CMK (cell line): Measurements from ENCODE around the gene RPS26.
"Not testable (repeated sequence)": the region's sequence is repeated elsewhere in the genome, so short reads cannot be mapped to it uniquely, and the experiment has no call there.

ENCODE experiments used
- DNase-seq: peaks from one replicate; pipeline ENCODE4 v3.0.0-alpha.2; 2010; ENCODE audit warnings: low read depth

RPS26 gene

GRCh38 chr12:56021889-56022497 is 19.7 kb upstream of the RPS26 start:
- no peak for DNase-seq

- DNase-seq, result no peak
These were observed 13.1 kb upstream of the RPS26 start for GRCh38 chr12:56028511-56029165.

GRCh38 chr12:56029166-56029519 is 12.6 kb upstream of the RPS26 start:
- no peak for DNase-seq

- no peak for DNase-seq
These were observed 11.9 kb upstream of the RPS26 start for GRCh38 chr12:56029666-56030293.

GRCh38 chr12:56031987-56032386 is 9.7 kb upstream of the RPS26 start:
- DNase-seq, result no peak

GRCh38 chr12:56034586-56035332 is 7.0 kb upstream of the RPS26 start:
- no peak for DNase-seq

GRCh38 chr12:56037161-56037560 is 4.6 kb upstream of the RPS26 start:
- DNase-seq, result no peak

- no peak for DNase-seq
These were observed 3.6 kb upstream of the RPS26 start for GRCh38 chr12:56038022-56038655.

GRCh38 chr12:56040151-56040550 is 1.6 kb upstream of the RPS26 start:
- no peak for DNase-seq

GRCh38 chr12:56040963-56041551 is 661 bp upstream of the RPS26 start:
- no peak for DNase-seq

GRCh38 chr12:56042430-56042813 is 704 bp downstream of the RPS26 start:
- DNase-seq, result not testable (repeated sequence)

- no peak for DNase-seq
These were observed 1.1 kb downstream of the RPS26 start for GRCh38 chr12:56042843-56043242.

GRCh38 chr12:56046027-56046780 is 4.5 kb downstream of the RPS26 start:
- DNase-seq, result no peak

GRCh38 chr12:56053407-56053893 is 11.7 kb downstream of the RPS26 start:
- no peak for DNase-seq

GRCh38 chr12:56059964-56060363 is 18.2 kb downstream of the RPS26 start:
- not testable (repeated sequence) for DNase-seq

GRCh38 chr12:56061982-56062381 is 20.3 kb downstream of the RPS26 start:
- no peak for DNase-seq

GRCh38 chr12:56062996-56063395 is 21.3 kb downstream of the RPS26 start:
- DNase-seq, result no peak

GRCh38 chr12:56071648-56072047 is 29.9 kb downstream of the RPS26 start:
- no peak for DNase-seq

GRCh38 chr12:56074396-56074795 is 32.7 kb downstream of the RPS26 start:
- DNase-seq, result no peak

GRCh38 chr12:56077966-56078365 is 36.2 kb downstream of the RPS26 start:
- not testable (repeated sequence) for DNase-seq

GRCh38 chr12:56078427-56078826 is 36.7 kb downstream of the RPS26 start:
- DNase-seq, result no peak
